GM18499 (cell line): ENCODE results near the gene PIP5K1C.
"Not testable (repeated sequence)": the region's sequence is repeated elsewhere in the genome, so short reads cannot be mapped to it uniquely, and the experiment has no call there.

Source experiments
- ATAC-seq: cut with Tn5 transposase; IDR thresholded peaks from one replicate; pipeline ENCODE4 v1.9.1; 2021; ENCODE audit warnings: moderate number of reproducible peaks; ENCODE audit not compliant: insufficient read depth, unreplicated experiment

PIP5K1C gene

GRCh38 chr19:3648037-3648905, 52.0 kb downstream of the PIP5K1C start:
- ATAC-seq, result no peak

GRCh38 chr19:3647102-3647501, 53.2 kb downstream of the PIP5K1C start:
- not testable (repeated sequence) for ATAC-seq

- ATAC-seq, result no peak
Observed at GRCh38 chr19:3646336-3647092, 53.8 kb downstream of the PIP5K1C start.

GRCh38 chr19:3645726-3646125, 54.5 kb downstream of the PIP5K1C start:
- ATAC-seq, result no peak

GRCh38 chr19:3645067-3645396, 55.2 kb downstream of the PIP5K1C start:
- no peak for ATAC-seq

- ATAC-seq, result no peak
Observed at GRCh38 chr19:3644351-3645066, 55.8 kb downstream of the PIP5K1C start.

GRCh38 chr19:3643674-3644313, 56.5 kb downstream of the PIP5K1C start:
- ATAC-seq, result no peak

GRCh38 chr19:3642987-3643673, 57.1 kb downstream of the PIP5K1C start:
- ATAC-seq, result no peak

- ATAC-seq, result no peak
Observed at GRCh38 chr19:3642296-3642695, 58.0 kb downstream of the PIP5K1C start.

- ATAC-seq, result no peak
Observed at GRCh38 chr19:3641515-3642269, 58.6 kb downstream of the PIP5K1C start.

GRCh38 chr19:3639479-3639878, 60.8 kb downstream of the PIP5K1C start:
- no peak for ATAC-seq

- ATAC-seq, result no peak
Observed at GRCh38 chr19:3638208-3639193, 61.8 kb downstream of the PIP5K1C start.

- ATAC-seq, result no peak
Observed at GRCh38 chr19:3637621-3638020, 62.6 kb downstream of the PIP5K1C start.

GRCh38 chr19:3636962-3637361, 63.3 kb downstream of the PIP5K1C start:
- no peak for ATAC-seq

- ATAC-seq, result no peak
Observed at GRCh38 chr19:3636506-3636905, 63.8 kb downstream of the PIP5K1C start.

GRCh38 chr19:3634496-3635045, 65.7 kb downstream of the PIP5K1C start:
- ATAC-seq, result no peak

GRCh38 chr19:3633559-3633988, 66.7 kb downstream of the PIP5K1C start:
- ATAC-seq, result no peak
